ENCODE data around the gene C1QTNF5. TPM values are rescaled to one million over a fixed set of nuclear protein-coding genes. Genes with fewer than 3 reads are reported as not detected.

The C1QTNF5 gene
- total RNA-seq, 2 donors from 2014 or later: 0.62 to 0.66 TPM

DNA sequence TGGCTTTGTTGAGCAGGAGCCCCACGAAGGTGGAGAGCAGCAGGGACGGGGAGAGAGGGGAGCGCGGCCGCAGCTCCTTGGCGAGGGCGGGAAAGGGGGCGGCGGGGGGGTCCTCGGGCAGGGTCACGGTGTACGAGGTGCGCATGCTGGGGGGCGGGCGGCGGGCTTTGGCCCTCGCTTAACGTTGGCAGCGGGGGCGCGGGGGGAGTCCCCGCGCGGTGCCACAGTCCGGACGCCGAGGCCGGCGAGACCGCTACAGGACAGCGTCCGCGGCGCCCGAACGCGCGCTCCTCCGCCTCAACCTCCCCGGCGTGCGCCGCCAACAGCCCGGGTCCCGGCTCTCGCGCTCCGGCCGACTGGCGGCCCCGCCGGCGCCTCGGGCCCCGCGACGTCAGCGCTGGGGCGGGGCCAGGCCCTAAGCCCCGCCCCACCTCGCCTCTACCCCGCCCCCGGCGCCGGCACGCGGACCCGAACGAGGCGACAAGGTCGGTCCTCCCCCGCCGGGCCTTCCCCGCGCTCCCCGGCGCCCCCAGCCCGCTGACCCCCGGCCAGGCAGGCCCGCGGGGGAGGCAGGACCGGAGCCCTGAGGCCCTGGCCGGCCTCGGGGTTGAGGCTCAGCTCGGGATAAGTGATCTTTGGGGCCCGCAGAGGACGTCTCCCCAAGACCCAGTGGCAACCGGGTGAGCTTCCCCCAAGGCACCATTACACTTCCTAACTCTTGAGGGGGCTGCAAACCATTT is 23.3 kb upstream of the C1QTNF5 start:
- Histone ChIP-seq H3K4me1 (ENCODE audit: control insufficient read depth, insufficient read depth, low read length) (peaks cover 35% of the 10 kb centered on the region), H3K27ac (ENCODE audit: low read depth, low read length) (no peak overlapping the region), H3K36me3 (ENCODE audit: control insufficient read depth, insufficient read depth, low read length) (peaks cover 31% of the 10 kb centered on the region), H3K4me3 (ENCODE audit: low read length) (no peak overlapping the region), H3K9ac (ENCODE audit: extremely low read depth, low read length, poor library complexity, severe bottlenecking) (no peak overlapping the region), H3K27me3 (ENCODE audit: control insufficient read depth, insufficient read depth, low read length, poor library complexity, severe bottlenecking) (peaks cover 14% of the 10 kb centered on the region), H3K9me3 (ENCODE audit: control insufficient read depth, low read length) (no peaks in the 10 kb centered on the region)
- WGBS, 2 experiments (ENCODE audit: insufficient coverage in 1 of 2, insufficient read length in 1 of 2): 11 to 14% methylated on average over 24 to 88 of the region's 88 CpGs
- Mint-ChIP-seq H3K9me3 (no peaks in the 10 kb centered on the region), H3K36me3 (ENCODE audit: low read depth) (peaks cover 28% of the 10 kb centered on the region), H3K27ac (no peak overlapping the region), H3K4me3 (peak overlapping the region; percentile 40), H3K27me3 (ENCODE audit: insufficient read depth) (peaks cover 43% of the 10 kb centered on the region), H3K4me1 (peaks cover 36% of the 10 kb centered on the region)
- TF ChIP-seq, protein P1, sequence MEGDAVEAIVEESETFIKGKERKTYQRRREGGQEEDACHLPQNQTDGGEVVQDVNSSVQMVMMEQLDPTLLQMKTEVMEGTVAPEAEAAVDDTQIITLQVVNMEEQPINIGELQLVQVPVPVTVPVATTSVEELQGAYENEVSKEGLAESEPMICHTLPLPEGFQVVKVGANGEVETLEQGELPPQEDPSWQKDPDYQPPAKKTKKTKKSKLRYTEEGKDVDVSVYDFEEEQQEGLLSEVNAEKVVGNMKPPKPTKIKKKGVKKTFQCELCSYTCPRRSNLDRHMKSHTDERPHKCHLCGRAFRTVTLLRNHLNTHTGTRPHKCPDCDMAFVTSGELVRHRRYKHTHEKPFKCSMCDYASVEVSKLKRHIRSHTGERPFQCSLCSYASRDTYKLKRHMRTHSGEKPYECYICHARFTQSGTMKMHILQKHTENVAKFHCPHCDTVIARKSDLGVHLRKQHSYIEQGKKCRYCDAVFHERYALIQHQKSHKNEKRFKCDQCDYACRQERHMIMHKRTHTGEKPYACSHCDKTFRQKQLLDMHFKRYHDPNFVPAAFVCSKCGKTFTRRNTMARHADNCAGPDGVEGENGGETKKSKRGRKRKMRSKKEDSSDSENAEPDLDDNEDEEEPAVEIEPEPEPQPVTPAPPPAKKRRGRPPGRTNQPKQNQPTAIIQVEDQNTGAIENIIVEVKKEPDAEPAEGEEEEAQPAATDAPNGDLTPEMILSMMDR (conservative IDR thresholded peaks at IDR 0.05): no peak
- peak; percentile 86 for DNase-seq

DNA sequence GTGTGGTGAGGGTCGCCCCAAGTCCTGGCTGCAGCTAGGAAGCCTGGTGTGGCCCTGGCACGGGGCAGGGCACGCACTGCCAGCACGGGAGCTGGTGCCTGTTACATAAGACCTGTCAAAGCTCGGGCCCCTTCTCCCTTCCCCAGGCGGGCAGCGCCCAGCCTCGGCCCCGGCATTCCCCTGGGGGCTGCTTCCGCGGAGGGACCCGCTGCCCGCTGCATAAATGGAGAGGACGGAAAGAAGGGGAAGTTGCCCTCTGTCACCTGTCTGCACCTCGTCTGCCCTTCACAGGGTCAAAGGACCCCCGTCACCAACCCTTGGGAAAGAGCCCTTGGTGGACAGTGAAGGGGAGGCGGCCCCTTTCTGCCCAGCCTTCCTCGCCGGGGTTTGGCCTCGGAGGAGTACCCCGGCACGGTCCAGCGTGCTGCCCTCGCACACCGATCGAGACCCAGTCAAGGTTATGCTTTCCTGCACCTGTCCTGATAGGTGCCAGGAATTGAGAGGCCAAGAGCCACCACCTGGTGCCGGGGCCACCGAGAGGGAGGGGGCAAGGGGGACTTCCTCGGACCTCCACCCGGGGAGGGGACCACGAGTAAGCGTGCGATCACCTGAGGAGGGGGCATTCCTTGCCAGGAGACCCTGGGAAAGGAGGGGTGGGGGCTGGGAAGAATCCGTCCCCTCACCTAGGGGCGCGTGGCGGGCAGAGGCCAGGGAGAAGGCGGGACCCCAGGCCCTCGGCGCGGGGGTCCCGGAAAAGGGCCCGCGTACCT is 22.6 kb upstream of the C1QTNF5 start:
- Mint-ChIP-seq H3K36me3 (ENCODE audit: low read depth) (peaks cover 36% of the 10 kb centered on the region), H3K4me1 (peaks cover 29% of the 10 kb centered on the region), H3K9me3 (no peaks in the 10 kb centered on the region), H3K4me3 (peak overlapping the region; percentile 40), H3K27ac (no peak overlapping the region), H3K27me3 (ENCODE audit: insufficient read depth) (peaks cover 46% of the 10 kb centered on the region)
- DNase-seq: peak; percentile 66
- Histone ChIP-seq H3K36me3 (ENCODE audit: control insufficient read depth, insufficient read depth, low read length) (peaks cover 38% of the 10 kb centered on the region), H3K9ac (ENCODE audit: extremely low read depth, low read length, poor library complexity, severe bottlenecking) (no peak overlapping the region), H3K4me1 (ENCODE audit: control insufficient read depth, insufficient read depth, low read length) (peaks cover 30% of the 10 kb centered on the region), H3K27me3 (ENCODE audit: control insufficient read depth, insufficient read depth, low read length, poor library complexity, severe bottlenecking) (peaks cover 14% of the 10 kb centered on the region), H3K27ac (ENCODE audit: low read depth, low read length) (no peak overlapping the region), H3K9me3 (ENCODE audit: control insufficient read depth, low read length) (no peaks in the 10 kb centered on the region), H3K4me3 (ENCODE audit: low read length) (peak overlapping the region; percentile 75)
- TF ChIP-seq, protein P1 (conservative IDR thresholded peaks at IDR 0.05): no peak
- WGBS, 2 experiments (ENCODE audit: insufficient coverage in 1 of 2, insufficient read length in 1 of 2): 73 to 76% methylated on average over 10 to 44 of the region's 44 CpGs

DNA sequence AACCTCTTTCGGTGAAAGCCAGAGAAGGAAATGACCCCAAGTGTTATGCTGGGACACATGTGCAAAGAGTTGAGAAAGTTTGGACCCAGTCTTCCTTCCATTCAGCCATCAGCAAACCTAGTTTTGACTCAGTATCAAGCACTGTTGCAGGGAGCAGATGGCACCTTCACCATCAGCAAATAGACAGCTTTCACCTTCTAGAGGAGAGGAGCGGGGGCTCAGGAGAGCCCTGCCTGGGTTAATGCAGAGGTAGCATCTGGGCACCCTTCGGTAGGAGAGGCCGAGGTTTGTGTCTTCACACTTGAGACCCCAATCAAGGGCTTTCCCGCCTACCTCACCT is 22.0 kb upstream of the C1QTNF5 start:
- peak; percentile 45 for DNase-seq
- H3K4me3 ChIP-seq (ENCODE audit: low read length): peak overlapping the region; percentile 75
- no peak overlapping the region for H3K9ac ChIP-seq (ENCODE audit: extremely low read depth, low read length, poor library complexity, severe bottlenecking)
- Mint-ChIP-seq H3K4me3 (peak overlapping the region; percentile 40), H3K9me3 (no peaks in the 10 kb centered on the region), H3K36me3 (ENCODE audit: low read depth) (peaks cover 41% of the 10 kb centered on the region), H3K4me1 (peaks cover 26% of the 10 kb centered on the region), H3K27me3 (ENCODE audit: insufficient read depth) (peaks cover 46% of the 10 kb centered on the region), H3K27ac (no peak overlapping the region)
- peaks cover 41% of the 10 kb centered on the region for H3K36me3 ChIP-seq (ENCODE audit: control insufficient read depth, insufficient read depth, low read length)
- TF ChIP-seq, protein P1 (conservative IDR thresholded peaks at IDR 0.05): no peak
- peaks cover 14% of the 10 kb centered on the region for H3K27me3 ChIP-seq (ENCODE audit: control insufficient read depth, insufficient read depth, low read length, poor library complexity, severe bottlenecking)
- H3K27ac ChIP-seq (ENCODE audit: low read depth, low read length): no peak overlapping the region
- no peaks in the 10 kb centered on the region for H3K9me3 ChIP-seq (ENCODE audit: control insufficient read depth, low read length)
- H3K4me1 ChIP-seq (ENCODE audit: control insufficient read depth, insufficient read depth, low read length): peaks cover 30% of the 10 kb centered on the region
- 88 to 94% methylated on average over 4 to 5 of the region's 5 CpGs for WGBS, 2 experiments (ENCODE audit: insufficient coverage in 1 of 2, insufficient read length in 1 of 2)

Data from endodermal cell (in vitro differentiated cells).